Measurements from ENCODE around the gene UGT1A6.

GRCh38 chr2:233807966-233808935 lies 115.6 kb downstream of the UGT1A6 start:
- TF ChIP-seq, protein P1, sequence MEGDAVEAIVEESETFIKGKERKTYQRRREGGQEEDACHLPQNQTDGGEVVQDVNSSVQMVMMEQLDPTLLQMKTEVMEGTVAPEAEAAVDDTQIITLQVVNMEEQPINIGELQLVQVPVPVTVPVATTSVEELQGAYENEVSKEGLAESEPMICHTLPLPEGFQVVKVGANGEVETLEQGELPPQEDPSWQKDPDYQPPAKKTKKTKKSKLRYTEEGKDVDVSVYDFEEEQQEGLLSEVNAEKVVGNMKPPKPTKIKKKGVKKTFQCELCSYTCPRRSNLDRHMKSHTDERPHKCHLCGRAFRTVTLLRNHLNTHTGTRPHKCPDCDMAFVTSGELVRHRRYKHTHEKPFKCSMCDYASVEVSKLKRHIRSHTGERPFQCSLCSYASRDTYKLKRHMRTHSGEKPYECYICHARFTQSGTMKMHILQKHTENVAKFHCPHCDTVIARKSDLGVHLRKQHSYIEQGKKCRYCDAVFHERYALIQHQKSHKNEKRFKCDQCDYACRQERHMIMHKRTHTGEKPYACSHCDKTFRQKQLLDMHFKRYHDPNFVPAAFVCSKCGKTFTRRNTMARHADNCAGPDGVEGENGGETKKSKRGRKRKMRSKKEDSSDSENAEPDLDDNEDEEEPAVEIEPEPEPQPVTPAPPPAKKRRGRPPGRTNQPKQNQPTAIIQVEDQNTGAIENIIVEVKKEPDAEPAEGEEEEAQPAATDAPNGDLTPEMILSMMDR (conservative IDR thresholded peaks at IDR 0.05; ENCODE audit: low read depth, low read length), result no peak
- no peak for TF ChIP-seq EZH2phosphoT487 (IDR thresholded peaks at IDR 0.05; ENCODE audit: borderline replicate concordance, low read length)

Data from PC-3 (cell line).